ENCODE measurements around the gene MDGA2.

MDGA2 gene

GRCh38 chr14:47691829-47692228 is 16.4 kb upstream of the MDGA2 start:
- ChIA-PET CTCF (no interaction called here), POLR2A (no interaction called here)
- no peak for TF ChIP-seq NFRKB (IDR thresholded peaks at IDR 0.05)
- no peak for TF ChIP-seq TARDBP (IDR thresholded peaks at IDR 0.05)
- TF ChIP-seq FOXM1 (IDR thresholded peaks at IDR 0.05; ENCODE audit: borderline replicate concordance): no peak
- TF ChIP-seq BHLHE40 (IDR thresholded peaks at IDR 0.05; ENCODE audit: borderline replicate concordance): no peak
- no peak for TF ChIP-seq ELF4 (IDR thresholded peaks at IDR 0.05)
- TF ChIP-seq CTBP1 (IDR thresholded peaks at IDR 0.05; ENCODE audit: borderline replicate concordance): no peak
- no peak for TF ChIP-seq ARNT (IDR thresholded peaks at IDR 0.05)
- TF ChIP-seq SP1 (IDR thresholded peaks at IDR 0.05): no peak
- no peak for DNase-seq (ENCODE audit: extremely low spot score)

GRCh38 chr14:47678993-47679392 is 3.6 kb upstream of the MDGA2 start:
- ChIA-PET POLR2A (no interaction called here), CTCF (interaction anchor here (0.5 kb wide), 1 partner anchor 1190 kb away, joined by 3 read pairs; no protein-coding TSS in a partner anchor)
- TF ChIP-seq ELF4 (IDR thresholded peaks at IDR 0.05) (no peak), ARNT (IDR thresholded peaks at IDR 0.05) (no peak)
- no peak for DNase-seq (ENCODE audit: extremely low spot score)

DNA sequence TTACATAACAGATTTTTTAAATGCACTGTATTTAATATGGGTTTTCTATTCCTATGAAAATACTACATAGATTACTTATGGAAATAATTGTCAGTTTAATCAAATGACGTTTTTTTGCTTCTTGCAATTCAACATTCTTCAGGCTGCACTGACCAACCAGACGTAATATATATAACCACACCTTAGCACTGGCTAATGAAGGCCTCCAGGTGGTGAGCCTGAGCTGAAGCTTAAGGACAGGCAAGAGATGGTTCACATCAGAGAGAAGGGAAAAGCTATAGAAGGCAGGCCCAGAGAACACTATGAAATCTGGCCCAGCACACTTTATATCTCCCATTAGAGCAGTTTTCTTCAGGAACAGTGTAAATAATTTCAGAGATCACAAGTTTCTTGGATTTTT is 2.8 kb upstream of the MDGA2 start:
- TF ChIP-seq ZNF384 (IDR thresholded peaks at IDR 0.05): no peak
- no peak for TF ChIP-seq HDGF (IDR thresholded peaks at IDR 0.05; ENCODE audit: borderline replicate concordance)
- TF ChIP-seq LEF1 (IDR thresholded peaks at IDR 0.05; ENCODE audit: borderline replicate concordance): no peak
- TF ChIP-seq, protein P1, sequence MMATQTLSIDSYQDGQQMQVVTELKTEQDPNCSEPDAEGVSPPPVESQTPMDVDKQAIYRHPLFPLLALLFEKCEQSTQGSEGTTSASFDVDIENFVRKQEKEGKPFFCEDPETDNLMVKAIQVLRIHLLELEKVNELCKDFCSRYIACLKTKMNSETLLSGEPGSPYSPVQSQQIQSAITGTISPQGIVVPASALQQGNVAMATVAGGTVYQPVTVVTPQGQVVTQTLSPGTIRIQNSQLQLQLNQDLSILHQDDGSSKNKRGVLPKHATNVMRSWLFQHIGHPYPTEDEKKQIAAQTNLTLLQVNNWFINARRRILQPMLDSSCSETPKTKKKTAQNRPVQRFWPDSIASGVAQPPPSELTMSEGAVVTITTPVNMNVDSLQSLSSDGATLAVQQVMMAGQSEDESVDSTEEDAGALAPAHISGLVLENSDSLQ (IDR thresholded peaks at IDR 0.05): no peak
- ChIA-PET CTCF (no interaction called here), POLR2A (no interaction called here)
- no peak for DNase-seq (ENCODE audit: extremely low spot score)

GRCh38 chr14:47676315-47676617 is 861 bp upstream of the MDGA2 start:
- ChIA-PET CTCF (interaction anchor here (1.1 kb wide), 1 partner anchor 86 kb away, joined by 3 read pairs; no protein-coding TSS in a partner anchor), POLR2A (interaction anchor here (1.2 kb wide), 1 partner anchor 9 kb away, joined by 5 read pairs; no protein-coding TSS in a partner anchor)

GRCh38 chr14:47674543-47675465 is 601 bp downstream of the MDGA2 start:
- DNase-seq (ENCODE audit: extremely low spot score): peak; percentile 35
- POLR2A ChIA-PET: no interaction called here
- CTCF ChIA-PET: no interaction called here
- 0 out of 2 replicates have a peak, but pooled peaks have one; percentile 39 for TF ChIP-seq FOXM1 (IDR thresholded peaks at IDR 0.05; ENCODE audit: borderline replicate concordance)
- TF ChIP-seq TARDBP (IDR thresholded peaks at IDR 0.05): no peak
- no peak for TF ChIP-seq NFRKB (IDR thresholded peaks at IDR 0.05)
- TF ChIP-seq SUZ12 (IDR thresholded peaks at IDR 0.05): no peak
- TF ChIP-seq ELF4 (IDR thresholded peaks at IDR 0.05): no peak
- TF ChIP-seq HDGF (IDR thresholded peaks at IDR 0.05; ENCODE audit: borderline replicate concordance): no peak
- TF ChIP-seq L3MBTL2 (conservative IDR thresholded peaks at IDR 0.05): no peak
- TF ChIP-seq FOXA1 (IDR thresholded peaks at IDR 0.05): no peak

More at GRCh38 chr14:47676315-47676617, 861 bp upstream of the MDGA2 start:
- no peak for DNase-seq (ENCODE audit: extremely low spot score)
- TF ChIP-seq ELF4 (IDR thresholded peaks at IDR 0.05) (no peak), FOXM1 (IDR thresholded peaks at IDR 0.05; ENCODE audit: borderline replicate concordance) (no peak)

- ChIA-PET CTCF (no interaction called here), POLR2A (no interaction called here)
- peak; percentile 40 for DNase-seq (ENCODE audit: extremely low spot score)
- TF ChIP-seq TARDBP (IDR thresholded peaks at IDR 0.05): no peak
- TF ChIP-seq L3MBTL2 (conservative IDR thresholded peaks at IDR 0.05): 0 out of 2 replicates have a peak, but pooled peaks have one; percentile 27
Measured at GRCh38 chr14:47674148-47674542, 1.3 kb downstream of the MDGA2 start.

GRCh38 chr14:47665337-47666134 is 9.9 kb downstream of the MDGA2 start:
- POLR2A ChIA-PET: no interaction called here
- no peak for DNase-seq (ENCODE audit: extremely low spot score)
- TF ChIP-seq NFRKB (IDR thresholded peaks at IDR 0.05) (no peak), ELF4 (IDR thresholded peaks at IDR 0.05) (no peak), SUZ12 (IDR thresholded peaks at IDR 0.05) (no peak), HDGF (IDR thresholded peaks at IDR 0.05; ENCODE audit: borderline replicate concordance) (no peak), BHLHE40 (IDR thresholded peaks at IDR 0.05; ENCODE audit: borderline replicate concordance) (no peak), SP1 (IDR thresholded peaks at IDR 0.05) (no peak), CTBP1 (IDR thresholded peaks at IDR 0.05; ENCODE audit: borderline replicate concordance) (no peak), ZNF384 (IDR thresholded peaks at IDR 0.05) (no peak)
- CTCF ChIA-PET: no interaction called here

DNA sequence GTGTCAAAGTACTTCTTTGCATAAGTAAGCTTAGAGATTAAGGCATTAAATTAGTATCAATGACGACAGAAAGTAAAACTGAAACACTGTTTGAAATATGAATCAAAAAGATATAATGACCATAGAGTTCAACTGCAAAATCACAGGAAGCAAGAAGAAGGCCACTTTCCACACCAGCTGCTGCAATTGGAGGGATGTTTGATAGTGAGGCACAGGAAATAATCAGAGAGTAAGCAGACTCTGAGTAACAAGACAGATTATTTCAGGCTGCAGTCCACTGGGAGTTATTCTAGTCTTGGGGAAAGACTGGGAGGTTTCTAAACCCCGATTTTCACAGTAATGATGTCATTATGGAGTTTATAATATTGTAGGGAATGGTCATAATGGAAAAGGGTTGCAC is 12.9 kb downstream of the MDGA2 start:
- CTCF ChIA-PET: no interaction called here
- no peak for DNase-seq (ENCODE audit: extremely low spot score)
- POLR2A ChIA-PET: no interaction called here
- TF ChIP-seq CTBP1 (IDR thresholded peaks at IDR 0.05; ENCODE audit: borderline replicate concordance) (no peak), ELF4 (IDR thresholded peaks at IDR 0.05) (no peak), FOXA1 (IDR thresholded peaks at IDR 0.05) (no peak), ZNF384 (IDR thresholded peaks at IDR 0.05) (no peak), SP1 (IDR thresholded peaks at IDR 0.05) (no peak)
